GM19463 (cell line): ENCODE data around the gene CFAP61.
"Not testable (repeated sequence)": the region's sequence is repeated elsewhere in the genome, so short reads cannot be mapped to it uniquely, and the experiment has no call there.

Experiments
- ATAC-seq: cut with Tn5 transposase; IDR thresholded peaks from one replicate; pipeline ENCODE4 v1.9.1; 2021; ENCODE audit warnings: mild to moderate bottlenecking, moderate library complexity; ENCODE audit not compliant: unreplicated experiment

Gene CFAP61

DNA sequence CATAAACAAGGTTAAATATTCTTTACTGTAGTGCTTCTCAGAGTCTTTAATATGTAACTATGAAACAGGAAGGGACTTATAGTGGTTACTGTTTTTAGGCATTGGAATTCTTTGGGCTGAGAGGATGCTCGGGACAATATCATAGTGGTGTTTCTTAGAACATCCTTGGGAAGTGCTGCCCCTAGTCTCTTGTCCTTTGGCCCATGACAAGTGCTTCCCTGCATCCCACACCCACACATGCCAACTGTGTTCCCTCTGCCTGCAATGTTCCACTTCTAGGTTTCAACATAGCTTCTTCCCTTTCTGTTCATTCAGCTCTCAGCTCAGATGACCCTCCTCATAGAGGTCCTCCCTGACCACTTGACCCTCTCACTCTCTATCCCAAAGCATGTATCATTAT, 37.6 kb downstream of the CFAP61 start:
- no peak for ATAC-seq

GRCh38 chr20:20092827-20093226, 40.5 kb downstream of the CFAP61 start:
- no peak for ATAC-seq

- no peak for ATAC-seq
Observed at GRCh38 chr20:20094410-20094809, 42.1 kb downstream of the CFAP61 start.

DNA sequence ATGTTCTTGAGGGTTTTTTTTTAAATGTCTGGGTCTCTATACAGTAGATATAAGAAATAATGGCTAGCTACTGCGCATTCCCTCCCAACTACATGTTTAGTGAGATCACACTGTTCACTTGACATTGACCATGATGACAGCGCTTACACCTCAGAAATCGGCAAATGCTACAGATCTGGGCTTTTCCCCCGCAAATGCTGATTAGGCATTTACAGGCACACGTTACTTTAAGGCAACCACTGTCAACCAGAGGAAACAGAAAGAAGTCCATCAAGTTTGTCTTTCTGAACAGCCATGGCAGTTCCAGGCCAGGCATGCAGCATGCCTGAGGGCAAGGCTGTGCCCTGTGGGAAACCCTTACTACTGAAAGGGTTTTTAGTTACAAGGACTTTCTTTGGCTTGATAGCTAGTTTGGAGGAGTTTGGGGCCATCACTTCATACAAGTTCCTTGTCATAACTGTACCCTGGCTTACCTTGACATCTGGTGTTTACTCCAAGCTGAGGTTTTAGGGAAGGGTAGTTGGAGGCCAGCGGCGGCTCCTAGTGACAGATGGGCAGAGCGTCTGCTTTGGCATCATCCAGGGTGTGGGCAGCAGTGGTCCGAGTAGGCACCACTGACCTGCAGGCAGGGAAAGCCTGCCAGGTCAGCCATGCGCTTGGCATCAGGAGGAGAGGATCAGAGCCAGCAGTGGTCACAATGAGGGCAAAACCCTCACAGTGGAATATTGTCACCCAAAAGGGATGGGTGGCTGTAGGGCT, 43.0 kb downstream of the CFAP61 start:
- ATAC-seq = no peak

- ATAC-seq = no peak
Observed at GRCh38 chr20:20096421-20096820, 44.1 kb downstream of the CFAP61 start.

GRCh38 chr20:20100881-20101280, 48.5 kb downstream of the CFAP61 start:
- ATAC-seq = no peak

- ATAC-seq = no peak
Observed at GRCh38 chr20:20102163-20102562, 49.8 kb downstream of the CFAP61 start.

DNA sequence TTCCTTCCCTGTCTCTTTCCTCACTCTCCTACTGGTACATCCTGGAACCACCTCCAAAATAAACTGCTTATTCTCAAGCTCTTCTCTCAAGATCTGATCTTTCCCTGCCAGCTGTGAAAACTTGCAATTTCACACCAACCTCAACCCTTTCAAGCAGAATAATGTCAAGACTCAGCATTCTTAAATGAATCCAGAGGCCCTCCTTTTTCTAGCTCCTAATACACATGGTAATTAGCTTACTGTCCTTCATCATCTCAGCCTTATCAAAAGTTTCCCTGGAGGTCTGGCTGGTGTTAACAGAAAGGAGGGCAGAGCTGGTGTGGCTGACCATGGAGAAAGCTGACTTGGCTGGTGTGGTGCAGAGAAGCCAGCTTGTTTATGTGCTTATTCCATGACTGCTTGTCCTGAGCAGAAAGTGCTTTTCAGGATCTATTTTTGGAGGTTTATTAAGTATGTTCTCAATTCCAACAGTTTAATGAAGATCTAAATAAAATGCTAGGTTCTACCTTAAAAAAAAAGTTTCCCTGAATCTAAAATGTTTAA, 50.5 kb downstream of the CFAP61 start:
- ATAC-seq = no peak

DNA sequence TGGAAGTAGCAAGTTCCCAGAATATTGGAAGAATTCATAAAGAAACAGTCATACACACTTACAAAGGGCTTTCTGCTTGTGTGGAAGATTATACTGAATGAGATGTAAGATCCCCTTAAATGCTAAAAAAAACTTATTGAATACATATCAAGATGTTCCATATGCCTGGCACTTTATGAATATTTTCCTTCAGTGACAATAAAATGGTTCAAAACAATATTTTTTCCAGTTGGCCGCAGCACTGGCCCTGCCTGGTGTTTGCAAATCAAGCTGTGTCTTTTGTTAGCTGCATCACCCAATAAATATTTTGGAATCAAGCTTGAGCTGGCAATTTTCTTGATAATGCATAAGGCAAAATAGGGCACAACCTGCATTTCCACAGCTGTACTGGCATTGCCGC, 51.2 kb downstream of the CFAP61 start:
- ATAC-seq = no peak

DNA sequence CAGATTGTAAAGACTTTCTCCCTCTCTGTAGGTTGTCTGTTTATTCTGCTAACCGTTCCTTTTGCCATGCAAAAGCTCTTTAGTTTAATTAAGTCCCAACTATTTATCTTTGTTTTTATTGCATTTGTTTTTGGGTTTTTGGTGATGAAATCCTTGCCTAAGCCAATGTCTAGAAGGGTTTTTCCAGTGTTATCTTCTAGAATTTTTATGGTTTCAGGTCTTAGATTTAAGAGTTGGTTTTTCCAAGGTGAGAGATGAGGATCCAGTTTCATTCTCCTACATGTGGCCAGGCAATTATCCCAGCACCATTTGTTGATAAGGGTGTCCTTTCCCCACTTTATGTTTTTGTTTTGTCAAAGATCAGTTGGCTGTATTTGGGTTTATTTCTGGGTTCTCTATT, 70.9 kb downstream of the CFAP61 start:
- ATAC-seq = not testable (repeated sequence)

DNA sequence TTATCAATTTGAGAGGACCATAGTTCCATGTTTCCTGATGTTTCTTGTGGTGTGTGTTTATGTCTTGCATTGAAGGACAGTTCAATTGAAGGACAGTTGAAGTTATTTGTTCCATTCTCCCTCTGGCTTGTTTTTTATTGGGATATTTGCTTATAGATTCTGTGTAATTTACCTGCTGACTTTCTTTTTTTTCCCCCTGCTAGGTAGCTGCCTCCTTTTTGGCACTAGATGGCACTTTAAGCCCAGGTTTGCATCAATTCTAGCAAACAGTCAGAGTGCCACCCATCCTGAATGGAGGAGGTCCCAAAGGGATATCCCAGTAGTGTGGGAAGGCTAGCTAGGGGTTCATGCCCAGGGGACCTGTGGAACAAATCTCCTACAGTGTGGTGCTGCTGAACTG, 78.1 kb downstream of the CFAP61 start:
- no peak for ATAC-seq

DNA sequence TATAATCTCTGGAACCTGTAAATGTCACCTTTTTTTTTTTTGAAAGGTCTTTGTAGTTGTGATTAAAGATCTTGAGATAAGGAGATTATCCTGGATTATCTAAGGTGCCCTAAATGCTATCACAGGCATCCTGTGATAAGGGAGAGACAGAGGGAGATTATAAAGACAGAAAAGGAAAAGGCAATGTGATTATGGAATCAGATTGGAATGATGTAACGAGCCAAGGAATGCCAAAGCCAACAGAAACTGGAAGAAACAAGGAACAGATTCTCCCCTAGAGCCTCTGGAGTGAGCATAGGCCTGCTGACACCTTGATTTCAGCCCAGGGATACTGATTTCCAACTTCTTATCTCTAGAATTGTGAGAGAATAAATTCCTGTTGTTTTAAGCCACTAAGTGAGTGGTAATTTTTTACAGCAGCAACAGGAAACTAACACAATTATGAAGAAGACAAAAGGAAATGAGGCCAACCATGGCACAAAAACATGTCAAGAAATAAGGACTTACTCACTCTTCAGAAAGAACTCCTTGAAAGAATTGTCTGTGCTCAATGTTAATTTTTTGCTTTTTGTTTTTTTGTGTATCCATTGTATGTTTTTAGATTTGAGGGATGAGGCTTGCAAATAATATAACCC, 82.7 kb downstream of the CFAP61 start:
- no peak for ATAC-seq

DNA sequence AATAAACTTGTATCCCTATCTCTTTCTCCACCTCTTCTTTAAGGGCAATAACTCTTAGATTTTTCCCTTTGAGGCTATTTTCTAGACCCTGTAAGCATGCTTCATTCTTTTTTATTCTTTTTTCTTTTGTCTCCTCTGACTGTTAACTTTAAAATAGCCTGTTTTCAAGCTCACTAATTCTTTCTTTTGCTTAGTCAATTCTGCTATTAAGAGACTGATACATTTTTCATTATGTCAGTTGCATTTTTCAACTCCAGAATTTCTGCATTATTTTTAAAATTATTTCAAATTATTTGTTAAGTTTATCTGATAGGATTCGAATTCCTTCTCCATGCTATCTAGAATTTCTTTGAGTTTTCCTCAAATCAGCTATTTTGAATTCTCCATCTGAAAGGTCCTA, 84.0 kb downstream of the CFAP61 start:
- ATAC-seq = no peak

DNA sequence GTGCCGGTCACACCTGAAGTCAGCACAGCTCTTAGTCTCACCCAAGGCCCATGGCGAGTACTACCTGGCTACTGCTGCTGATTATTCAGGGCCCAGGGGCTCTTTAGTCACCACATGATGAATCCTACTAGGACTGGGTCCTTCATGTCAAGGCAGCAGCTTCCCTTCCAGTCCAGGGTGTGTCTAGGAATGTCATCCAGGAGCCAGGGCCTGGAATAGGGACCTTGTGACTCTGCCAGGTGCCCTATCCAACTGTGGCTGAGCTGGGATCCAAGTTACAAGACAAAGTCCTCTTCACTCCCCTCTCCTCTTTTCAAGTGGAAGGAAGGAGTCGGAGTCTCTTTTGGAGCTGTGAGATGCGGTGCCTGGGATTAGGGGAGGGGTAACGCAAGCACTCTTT, 85.5 kb downstream of the CFAP61 start:
- no peak for ATAC-seq

DNA sequence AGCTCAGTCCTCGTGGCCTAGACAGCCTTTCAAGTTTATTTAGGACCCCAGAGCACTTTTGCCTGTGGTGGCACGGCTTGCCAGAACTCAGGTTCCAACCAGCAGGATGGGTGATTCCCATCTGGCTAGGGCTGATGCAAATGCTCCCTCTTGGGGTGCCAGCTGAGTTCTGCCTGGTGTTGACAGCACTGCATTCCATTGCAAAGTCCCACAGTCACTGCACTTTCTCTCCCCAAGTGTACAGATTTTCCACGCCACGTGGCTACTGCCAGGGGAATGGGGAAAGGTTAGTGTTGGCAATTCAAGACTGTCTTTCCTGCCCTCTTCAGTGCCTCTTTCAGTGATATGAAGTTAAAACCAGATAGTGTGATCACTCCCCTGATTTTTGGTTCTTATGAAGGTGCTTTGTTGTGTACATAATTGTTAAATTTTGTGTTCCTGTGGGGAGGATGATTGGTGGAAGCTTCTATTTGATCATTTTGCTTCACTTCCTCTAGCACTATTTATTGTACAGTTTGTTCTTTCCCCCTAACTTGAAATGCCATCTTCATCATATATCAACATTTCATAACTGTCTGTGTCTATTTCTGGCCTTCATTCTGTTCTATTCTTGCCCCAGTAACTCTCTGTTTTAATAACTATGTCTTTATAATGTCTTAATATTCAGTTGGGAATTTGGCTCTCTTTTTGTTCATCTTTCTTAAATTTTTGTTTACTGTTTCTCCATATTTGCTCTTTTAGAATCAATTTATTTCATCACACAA, 86.2 kb downstream of the CFAP61 start:
- ATAC-seq = no peak

DNA sequence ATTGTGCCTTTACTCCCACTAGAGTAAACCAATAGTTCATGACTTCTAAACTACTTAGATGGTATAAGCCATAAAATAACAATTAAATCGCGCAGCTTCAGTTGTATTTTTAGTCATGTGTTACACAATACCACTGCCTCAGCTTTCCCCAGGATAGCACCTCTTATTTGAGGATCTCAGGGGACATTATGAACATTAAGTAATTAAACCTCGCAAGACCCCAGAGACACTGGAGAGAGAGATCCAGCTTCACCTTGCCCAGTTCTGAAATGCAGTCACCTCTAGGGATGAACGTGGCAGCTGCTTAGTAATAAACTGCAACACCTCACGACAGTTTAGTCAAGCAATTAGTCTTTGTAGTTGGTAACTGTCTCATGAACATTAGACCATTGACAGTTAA, 87.1 kb downstream of the CFAP61 start:
- ATAC-seq = no peak

GRCh38 chr20:20143165-20143564, 90.8 kb downstream of the CFAP61 start:
- ATAC-seq = no peak

- ATAC-seq = no peak
Observed at GRCh38 chr20:20143646-20144045, 91.3 kb downstream of the CFAP61 start.

DNA sequence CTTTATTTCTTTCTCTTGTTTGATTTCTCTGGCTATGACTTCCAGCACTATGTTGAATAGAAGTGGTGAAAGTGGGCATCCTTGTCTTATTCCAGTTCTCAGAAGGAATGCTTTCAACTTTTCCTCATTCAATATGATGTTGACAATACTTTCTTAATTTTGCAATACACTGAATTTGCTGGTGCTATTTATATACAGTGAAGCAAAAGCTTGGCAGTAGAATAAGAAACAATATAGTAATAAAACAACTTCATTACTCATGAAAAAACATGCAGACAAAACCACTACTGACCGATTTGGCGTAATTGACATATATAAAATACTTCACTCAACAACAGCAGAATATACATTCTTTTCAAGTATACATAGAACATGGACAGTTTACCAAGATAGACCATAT, 96.4 kb downstream of the CFAP61 start:
- no peak for ATAC-seq

- no peak for ATAC-seq
Observed at GRCh38 chr20:20150241-20150640, 97.9 kb downstream of the CFAP61 start.

DNA sequence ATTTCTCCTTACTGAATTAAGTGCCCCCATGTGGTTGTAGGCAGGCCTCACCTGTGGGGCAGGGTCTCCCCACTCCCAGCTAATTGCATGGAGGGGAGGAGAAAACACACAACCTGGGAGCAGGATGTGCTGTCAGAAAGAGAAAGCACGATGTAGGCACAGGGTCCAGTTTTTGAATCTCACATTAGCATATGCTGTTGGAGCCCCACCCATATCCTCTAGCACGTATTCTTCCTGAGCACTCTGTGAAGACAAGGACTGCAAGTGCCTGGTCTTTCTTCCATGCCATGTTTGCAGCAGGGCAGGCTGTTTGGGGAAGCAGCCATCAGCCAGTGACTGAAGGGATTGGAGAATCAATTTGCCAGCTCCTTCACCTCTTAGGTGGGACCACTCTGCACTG, 108.2 kb downstream of the CFAP61 start:
- no peak for ATAC-seq

GRCh38 chr20:20161611-20162010, 109.3 kb downstream of the CFAP61 start:
- no peak for ATAC-seq
